NCI-H526 treated with DMSO at 0.1 percent for 48 hours (cell line): ENCODE results near the gene NECTIN2.
"Not testable (repeated sequence)": the region's sequence is repeated elsewhere in the genome, so short reads cannot be mapped to it uniquely, and the experiment has no call there.

Source experiments
- DNase-seq: peaks from one replicate; lab custom pipeline; 2025; lab: John Stamatoyannopoulos, UW

The NECTIN2 gene

DNA sequence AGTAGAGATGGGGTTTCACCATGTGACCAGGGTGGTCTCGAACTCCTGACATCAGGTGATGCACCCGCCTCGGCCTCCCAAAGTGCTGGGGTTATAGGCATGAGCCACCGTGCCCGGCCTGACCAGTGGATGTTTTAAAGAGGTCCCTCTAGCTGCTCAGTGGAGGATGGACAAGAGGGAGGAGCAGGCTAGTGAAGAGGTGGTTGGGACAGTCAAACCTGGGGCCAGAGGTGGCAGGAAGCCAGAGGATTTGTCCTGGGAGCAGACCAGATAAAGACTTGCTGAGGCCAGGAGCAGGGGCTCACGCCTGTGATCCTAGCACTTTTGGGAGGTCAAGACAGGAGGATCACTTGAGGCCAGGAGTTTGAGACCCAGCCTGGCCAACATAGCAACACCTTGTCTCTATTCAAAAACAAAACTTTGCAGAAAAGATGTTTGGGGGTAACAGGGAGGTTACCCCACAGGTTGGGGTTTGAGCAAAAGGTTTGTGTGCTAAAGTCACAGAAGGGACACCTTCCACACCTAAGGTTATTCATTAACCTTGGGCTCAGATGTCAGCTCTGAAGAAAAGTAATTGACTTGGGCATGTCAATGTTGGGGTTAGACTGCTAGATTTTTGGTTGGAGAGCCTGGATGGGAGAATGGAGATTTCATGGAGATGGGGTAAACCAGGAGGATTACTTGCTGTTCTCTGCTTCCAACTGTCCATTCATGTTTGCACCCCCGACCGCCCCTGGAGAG is 28.2 kb upstream of the NECTIN2 start:
- no peak for DNase-seq

DNA sequence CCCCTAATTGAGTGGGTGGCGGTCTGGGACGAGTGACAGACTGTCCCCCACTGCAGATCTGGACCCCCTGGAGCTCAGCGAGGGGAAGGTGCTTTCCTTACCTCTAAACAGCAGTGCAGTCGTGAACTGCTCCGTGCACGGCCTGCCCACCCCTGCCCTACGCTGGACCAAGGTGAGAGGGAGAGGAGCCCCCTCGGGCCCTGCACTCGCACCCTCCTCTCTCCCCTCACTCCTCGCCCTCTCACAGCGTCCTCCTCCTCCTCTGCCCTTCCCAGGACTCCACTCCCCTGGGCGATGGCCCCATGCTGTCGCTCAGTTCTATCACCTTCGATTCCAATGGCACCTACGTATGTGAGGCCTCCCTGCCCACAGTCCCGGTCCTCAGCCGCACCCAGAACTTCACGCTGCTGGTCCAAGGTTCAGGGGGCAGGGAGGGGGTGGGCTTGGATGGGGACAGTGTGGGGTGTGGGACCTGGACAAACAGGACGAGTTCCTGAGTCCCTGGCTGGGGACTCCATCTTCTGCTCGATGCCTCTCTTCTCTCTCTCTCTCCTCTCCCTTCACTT is 27.5 kb upstream of the NECTIN2 start:
- no peak for DNase-seq

DNA sequence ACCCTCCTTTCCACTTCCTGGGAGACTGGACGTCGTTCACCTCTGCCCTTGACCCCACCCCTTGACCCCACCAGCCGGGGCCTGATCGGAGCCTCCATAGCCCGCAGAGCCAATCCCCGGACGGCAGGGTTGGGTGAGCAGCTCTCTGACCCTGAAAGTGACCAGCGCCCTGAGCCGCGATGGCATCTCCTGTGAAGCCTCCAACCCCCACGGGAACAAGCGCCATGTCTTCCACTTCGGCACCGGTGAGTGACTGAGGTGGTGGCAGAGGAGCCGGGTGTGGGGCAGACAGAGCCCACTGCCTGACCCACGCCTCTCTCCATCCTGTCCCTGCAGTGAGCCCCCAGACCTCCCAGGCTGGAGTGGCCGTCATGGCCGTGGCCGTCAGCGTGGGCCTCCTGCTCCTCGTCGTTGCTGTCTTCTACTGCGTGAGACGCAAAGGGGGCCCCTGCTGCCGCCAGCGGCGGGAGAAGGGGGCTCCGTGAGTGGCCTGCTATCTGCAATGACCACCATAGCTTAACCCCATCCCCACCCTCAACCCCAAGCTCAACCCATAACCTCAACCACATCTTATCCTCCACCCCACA is 26.8 kb upstream of the NECTIN2 start:
- no peak for DNase-seq

DNA sequence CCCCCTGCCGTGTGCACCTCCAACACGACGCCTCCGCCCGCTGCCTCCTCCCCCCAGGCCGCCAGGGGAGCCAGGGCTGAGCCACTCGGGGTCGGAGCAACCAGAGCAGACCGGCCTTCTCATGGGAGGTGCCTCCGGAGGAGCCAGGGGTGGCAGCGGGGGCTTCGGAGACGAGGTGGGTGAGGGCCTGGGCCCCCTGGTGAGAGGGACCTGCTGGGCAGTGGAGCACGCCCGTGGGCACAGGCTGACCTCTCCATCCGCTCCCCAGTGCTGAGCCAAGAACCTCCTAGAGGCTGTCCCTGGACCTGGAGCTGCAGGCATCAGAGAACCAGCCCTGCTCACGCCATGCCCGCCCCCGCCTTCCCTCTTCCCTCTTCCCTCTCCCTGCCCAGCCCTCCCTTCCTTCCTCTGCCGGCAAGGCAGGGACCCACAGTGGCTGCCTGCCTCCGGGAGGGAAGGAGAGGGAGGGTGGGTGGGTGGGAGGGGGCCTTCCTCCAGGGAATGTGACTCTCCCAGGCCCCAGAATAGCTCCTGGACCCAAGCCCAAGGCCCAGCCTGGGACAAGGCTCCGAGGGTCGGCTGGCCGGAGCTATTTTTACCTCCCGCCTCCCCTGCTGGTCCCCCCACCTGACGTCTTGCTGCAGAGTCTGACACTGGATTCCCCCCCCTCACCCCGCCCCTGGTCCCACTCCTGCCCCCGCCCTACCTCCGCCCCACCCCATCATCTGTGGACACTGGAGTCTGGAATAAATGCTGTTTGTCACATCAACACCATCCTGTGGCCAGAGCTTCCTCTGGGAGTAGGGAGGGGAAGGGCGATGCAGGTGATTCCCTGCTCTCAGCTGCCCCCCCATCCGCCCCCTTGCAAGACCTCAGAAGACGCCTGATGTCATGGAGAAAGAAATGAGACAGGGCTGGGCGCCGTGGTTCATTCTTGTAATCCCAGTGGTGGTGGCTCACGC is 25.2 kb upstream of the NECTIN2 start:
- no peak for DNase-seq

DNA sequence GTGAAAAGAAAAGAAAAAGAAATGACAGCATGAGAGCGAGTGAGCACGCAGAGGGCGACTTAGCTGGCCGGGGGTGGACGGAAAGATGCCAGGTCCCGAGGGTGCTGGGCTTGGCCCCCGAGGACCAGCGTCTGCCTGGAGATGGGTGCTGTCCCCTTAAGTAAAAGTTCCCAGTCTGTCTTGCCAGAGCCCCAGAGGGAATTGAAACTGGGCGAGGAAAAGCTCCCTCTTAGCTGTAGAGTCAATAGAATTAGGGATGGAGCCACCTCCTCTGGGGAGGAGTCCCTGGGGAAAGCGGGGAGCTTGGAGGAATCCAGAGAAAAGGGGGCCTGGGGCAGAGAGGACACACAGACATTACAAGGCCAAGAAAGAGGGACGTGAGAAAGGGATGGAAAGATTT is 23.9 kb upstream of the NECTIN2 start:
- no peak for DNase-seq

DNA sequence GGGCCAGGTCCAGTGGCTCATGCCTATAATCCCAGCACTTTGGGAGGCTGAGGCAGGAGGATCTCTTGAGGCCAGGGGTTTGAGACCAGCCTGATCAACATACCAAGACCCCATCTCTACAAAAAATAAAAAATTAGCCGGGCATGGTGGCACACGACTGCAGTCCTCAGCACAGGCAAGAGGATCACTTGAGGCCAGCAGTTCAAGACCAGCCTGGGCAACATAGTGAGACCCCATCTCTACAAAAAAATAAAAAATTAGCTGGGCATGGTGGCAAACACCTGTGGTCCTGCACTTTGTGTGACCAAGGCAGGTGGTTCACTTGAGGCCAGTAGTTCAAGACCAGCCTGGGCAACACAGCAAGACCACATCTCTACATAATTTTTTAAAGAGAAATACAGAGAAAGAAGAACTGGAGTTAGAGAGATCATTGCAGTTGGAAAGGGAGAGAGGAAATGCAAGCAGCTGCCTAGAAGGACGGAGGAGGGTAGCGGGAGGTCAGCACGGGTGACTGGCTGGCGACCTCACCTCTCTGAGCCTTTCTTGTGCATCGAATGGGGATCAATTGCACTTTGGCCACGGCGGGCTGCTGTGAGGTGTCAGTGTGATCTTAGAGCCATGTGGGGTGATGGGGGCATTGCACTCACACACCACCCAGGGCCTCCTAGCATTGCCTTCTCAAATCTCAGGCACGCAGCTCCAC is 23.3 kb upstream of the NECTIN2 start:
- no peak for DNase-seq

DNA sequence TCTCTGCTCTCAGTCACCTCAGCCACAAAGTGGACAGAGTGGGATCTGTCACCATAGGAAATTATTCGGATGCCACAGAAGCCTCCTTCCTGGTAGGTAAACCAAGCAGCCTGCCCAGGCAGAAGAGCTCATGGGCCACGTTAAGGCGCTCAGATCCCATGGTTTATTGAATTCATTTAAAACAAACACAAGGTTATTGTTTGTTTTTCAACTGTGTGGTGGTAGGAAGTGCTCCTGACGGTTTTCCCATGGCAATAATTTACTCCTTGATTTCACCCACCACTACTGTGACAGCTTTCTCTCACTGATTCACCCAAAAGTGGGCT is 22.8 kb upstream of the NECTIN2 start:
- no peak for DNase-seq

DNA sequence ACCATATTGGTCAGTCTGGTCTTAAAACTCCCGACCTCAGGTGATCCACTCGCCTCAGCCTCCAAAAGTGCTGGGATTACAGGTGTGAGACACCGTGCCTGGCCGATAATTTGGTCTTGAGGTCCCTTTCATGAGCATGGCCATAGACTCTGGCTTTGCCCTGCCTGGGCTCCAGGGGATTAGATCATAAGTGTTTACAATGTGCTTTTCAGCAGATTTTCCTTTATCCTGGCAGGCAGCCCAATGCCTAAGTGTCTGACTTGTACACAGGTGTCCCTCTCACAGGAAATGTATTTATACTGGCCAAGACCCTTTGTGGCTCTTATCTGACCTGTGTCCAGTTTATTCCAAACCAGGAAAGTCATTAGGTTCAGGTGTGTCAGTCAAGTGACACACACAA is 21.3 kb upstream of the NECTIN2 start:
- no peak for DNase-seq

DNA sequence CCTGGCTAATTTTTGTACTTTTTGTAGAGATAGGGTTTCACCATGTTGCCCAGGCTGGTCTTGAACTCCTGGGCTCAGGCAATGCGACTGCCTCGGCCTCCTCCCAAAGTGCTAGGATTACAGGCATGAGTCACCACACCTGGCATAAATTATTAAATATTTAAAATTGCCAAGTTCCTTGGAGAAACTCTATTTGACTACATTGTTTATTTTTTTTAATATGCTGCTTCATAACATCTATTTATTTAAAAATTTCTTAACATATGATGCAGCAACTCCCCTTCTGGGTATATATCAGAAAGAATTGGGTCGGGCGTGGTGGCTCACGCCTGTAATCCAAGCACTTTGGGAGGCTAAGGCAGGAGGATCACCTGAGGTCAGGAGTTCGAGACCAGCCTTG is 13.2 kb upstream of the NECTIN2 start:
- not testable (repeated sequence) for DNase-seq

DNA sequence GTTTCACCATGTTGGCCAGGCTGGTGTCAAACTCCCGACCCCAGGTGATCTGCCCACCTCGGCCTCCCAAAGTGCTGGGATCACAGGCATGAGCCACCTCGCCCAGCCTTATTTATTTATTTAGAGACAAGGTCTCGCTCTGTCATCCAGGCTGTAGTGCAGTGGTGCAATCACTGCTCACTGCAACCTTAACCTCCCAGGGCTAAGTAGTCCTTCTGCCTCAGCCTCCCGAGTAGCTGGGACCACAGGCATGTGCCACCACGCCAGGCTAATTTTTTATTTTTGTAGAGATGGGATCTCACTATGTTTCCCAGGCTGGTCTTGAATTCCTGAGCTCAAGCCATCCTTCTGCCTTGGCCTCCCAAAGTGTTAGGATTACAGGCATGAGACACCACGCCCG is 11.7 kb upstream of the NECTIN2 start:
- not testable (repeated sequence) for DNase-seq

DNA sequence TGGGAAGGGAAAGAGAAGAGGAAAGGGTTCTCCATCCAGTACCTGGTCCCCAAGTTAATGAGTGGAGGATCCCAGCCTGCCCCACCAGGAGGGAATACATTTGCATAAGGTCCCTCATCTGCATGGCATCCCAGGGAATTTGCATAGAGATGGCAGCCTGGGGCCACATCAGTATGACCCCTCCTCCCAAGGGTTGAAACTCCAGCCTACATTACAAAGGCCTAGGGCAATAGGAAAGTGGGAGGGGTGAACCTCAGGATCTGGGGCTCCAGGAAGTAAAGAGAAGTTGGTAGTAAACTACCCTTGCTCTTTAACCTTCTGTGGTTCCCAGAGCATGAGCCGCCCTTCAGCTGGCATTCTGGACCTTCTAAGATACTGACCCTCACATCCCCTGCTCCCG is 6.8 kb upstream of the NECTIN2 start:
- DNase-seq = peak; percentile 93

DNA sequence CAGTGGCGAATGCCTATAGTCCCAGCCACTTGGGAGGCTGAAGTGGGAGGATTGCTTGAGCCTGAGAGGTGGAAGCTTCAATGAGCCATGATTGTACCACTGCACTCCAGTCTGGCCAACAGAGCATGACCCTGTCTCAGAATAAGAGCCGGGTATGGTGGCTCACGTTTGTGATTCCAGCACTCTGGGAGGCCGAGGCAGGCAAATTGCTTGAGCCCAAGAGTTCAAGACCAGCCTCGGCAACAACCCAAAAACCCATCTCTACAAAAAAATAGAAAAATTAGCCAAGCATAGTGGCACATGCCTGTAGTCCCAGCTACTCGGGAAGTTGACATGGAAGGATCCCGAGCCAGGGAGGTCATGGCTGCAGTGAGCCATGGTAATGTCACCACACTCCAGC is 5.3 kb upstream of the NECTIN2 start:
- no peak for DNase-seq

DNA sequence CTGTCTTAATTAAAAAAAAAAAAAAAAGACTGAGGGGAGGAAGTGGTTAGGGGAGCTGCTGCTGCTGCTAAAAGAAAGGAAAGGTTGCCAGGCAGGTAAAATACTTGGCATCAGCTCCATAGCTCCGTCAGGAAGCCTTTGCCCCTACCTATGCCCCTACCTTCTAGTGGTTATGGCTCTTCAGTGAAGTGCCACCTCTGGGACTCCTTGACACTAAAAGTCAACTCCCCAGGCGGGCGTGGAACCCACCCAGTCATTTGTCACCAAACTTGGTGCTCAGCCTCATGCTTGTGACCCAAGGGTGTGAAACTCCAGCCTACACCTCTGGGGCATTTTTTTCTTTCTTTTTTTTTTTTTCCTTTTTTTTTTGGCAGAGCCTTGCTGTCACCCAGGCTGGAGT is 4.9 kb upstream of the NECTIN2 start:
- DNase-seq = no peak

DNA sequence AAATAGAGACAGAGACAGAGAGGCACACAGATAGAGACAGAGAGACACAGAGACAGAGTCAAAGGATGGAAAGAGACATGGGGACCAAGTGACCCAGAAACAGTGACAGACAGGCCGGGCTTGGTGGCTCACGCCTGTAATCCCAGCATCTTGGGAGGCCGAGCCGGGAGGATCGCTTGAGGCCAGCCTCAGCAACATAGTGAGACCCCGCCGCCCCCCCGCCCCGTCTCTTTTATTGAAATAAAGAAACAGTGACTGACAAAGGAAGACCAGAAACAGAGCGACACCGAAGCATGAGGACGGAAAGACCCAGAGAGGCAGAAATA is 848 bp upstream of the NECTIN2 start:
- no peak for DNase-seq

DNA sequence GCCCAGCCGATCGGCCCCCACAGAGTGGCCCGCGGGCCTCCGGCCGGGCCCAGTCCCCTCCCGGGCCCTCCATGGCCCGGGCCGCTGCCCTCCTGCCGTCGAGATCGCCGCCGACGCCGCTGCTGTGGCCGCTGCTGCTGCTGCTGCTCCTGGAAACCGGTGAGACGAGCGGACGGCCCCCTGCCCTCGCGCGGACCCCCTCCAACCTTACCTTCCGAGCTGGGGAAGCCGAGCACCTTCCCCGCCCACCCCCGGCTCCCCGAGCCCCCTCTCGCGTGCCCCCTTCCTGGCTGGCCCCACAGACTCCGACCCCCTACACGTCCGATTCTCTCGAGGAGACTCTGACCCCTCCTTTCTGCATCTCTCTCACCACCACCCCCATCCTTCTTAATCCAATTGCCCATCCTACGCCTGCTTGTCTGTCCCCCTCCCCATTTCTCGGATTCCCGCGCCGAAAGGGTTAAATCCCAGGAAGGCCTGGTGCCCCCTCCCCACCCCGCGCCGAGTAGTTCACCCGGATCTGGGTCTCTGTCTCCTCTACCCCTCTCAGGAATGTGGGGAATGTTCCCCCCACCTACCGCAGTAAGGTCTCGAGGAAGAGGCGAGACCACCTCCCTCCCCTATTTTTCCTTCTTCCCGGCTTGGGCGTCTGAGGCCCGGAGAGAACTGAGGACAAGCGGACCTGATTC is 502 bp downstream of the NECTIN2 start:
- DNase-seq = peak; percentile 47

DNA sequence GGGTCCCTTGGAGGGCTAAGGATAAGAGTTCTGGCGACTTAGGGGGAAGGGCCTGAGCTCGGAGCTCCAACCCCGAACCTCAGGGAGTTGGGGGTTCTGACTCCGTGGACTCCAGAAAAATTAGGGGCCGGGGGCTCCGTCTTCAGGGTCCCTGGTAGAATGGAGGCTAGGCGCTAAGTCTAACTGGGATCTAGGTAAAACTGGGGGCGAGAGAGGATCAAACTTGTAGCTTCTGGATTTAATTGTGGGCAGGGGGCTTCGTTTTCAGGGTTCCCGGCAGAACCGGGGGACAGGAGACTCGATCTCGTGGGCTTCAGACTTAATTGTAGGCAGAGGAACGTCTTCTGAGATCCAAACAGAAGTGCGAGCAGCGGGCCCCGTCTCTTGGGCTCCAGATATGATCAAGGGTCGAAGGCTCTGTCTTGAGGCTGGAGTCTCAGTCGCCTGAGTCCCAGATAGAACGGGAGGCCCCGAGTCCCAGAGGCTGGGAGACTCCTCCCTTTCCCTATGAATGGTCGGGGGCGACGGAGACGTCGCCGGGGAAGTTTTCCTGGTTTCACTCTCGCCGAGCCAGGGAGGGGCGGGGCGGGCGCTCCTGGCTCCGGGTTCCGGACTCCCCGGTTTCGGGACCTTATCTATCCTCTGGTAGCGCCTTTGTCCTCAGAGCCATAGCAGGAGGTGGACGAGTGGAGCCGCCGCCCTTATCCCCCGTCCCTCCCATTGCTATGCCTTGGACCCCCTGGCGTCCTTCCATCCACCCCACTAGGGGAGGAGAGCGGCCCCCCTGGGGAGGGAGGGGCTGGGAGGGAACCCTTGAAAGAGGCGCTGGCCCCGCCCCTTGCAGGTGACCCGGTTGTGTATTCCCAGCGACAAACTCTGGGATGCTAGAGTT is 1.3 kb downstream of the NECTIN2 start:
- peak; percentile 28 for DNase-seq

DNA sequence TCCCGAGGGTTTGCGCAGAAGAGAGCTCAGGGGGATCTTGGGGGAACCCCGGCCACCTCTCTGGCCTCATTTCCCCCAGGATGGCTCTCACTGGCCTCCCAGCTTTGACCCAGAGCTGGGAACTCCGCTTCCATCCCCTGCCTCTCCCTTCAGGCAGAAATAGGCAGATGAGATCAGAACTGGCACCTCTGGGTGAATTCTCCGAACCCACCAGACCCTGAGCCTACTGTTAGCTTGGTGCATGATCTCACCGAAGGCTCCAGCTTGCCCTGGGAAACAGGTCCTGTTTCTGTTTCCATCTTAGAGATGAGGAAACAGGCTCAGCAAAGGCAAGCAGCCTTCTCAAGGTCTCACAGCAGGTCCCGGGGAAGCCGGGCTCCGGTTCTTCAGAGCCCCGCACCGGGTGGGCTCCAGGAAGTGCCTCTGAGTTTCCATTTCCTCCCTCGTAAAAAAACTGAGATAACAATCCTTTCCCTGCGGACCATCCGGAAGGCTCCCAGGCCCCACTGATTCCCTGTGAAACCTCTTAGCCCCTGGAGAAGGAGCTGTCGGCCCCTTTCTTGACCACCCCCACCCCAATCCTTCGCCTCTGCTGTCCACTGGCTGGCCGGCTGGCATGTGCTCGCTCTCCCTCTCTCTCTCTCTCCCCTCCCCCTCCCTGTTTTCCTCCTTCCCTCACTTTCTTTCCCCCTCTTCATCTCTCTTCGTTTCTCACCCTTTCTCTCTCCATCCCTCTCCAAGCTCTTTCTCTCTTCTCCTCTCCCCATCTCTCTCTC is 2.1 kb downstream of the NECTIN2 start:
- DNase-seq = no peak

DNA sequence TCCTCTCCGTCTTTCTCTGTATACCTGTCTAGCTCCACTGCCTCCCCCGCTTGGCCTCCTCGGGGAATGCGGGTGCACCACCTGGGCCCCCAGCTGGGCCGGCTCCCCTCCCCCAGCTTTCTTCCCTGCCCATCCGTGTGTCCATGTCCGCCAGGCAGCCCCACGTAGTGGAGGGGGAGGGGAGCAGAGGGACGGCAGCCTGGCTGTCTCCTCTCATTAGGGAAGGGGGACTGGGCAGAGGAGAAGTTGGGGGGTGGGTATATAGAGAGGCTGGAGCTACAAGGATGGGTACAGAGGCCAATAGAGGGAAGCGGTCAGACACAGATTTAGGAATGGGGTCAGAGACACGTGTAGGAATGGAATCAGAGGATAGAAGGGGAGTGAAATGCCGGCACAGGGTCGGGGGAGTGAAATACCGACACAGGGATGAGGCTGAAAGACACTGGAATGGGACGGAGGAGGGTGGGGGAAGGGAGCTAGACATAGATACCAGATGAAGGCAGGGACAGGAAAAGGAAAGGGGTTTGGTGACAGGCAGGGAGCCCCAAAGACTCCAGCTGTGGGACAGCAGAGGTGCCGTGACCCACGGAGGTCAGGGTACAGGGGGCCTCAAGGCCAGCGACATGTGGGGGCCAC is 2.8 kb downstream of the NECTIN2 start:
- no peak for DNase-seq

DNA sequence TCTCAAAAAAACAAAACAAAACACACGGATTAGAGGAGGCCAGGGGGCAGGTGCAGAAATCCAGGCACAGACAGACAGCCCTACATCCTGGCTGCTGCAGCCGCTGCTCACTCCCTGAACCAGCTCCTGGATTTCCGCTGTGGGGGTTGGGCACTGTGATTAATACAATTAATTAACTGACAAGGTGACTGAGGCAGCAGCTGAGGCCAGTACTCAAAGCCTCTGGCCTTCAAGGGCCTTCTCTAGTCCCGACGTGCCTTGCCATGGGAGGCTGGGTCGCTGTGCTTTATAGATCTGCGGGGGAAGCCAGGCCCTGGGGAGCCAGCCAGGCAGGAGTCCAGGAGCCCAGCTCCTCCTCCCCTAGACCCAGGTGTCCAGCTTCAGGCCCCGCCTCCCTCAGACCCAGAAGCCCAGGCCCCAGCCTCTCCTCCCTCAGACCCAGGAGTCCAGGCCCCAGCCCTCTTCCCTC is 4.6 kb downstream of the NECTIN2 start:
- no peak for DNase-seq
